Peyer's patch (tissue), 4 donors: Measurements from ENCODE around the gene GPR87.
A peak's percentile ranks its signal among the peaks of the same experiment; 100 is the strongest.

ENCODE experiments used
- CTCF ChIP-seq, 6 experiments: fragments of 450-650 bp in 4 of 6; fragments of 200-600 bp in 2 of 6; sonication (generic) in 1 of 6; IDR thresholded peaks; one replicate each; pipeline ENCODE4 v1.5.1; 2017 to 2019; ENCODE audit warnings: antibody characterized with exemption in 6 of 6, mild to moderate bottlenecking in 3 of 6, moderate library complexity in 1 of 6
- POLR2A ChIP-seq, 2 donors: fragments of 450-650 bp; IDR thresholded peaks; one replicate each; pipeline ENCODE4 v1.5.1; 2017; ENCODE audit warnings: antibody characterized with exemption in 2 of 2, mild to moderate bottlenecking in 2 of 2, moderate library complexity in 2 of 2

- no peak for TF ChIP-seq POLR2A (IDR thresholded peaks at IDR 0.05)
- TF ChIP-seq CTCF (IDR thresholded peaks at IDR 0.05): peak; percentile 35 to 90 (median 82)
These were observed 33.7 kb downstream of the GPR87 start for GRCh38 chr3:151282921-151283320.
